GM23338 (cell line): ENCODE results near the gene BST2.

ENCODE experiments used
- CREB1 ChIP-seq: fragments of 250-450 bp; sonication (Bioruptor Pico); IDR thresholded peaks from 2 replicates; pipeline ENCODE4 v1.5.0; 2020; ENCODE audit warnings: low read depth, mild to moderate bottlenecking, moderate library complexity
- ETS1 ChIP-seq: IDR thresholded peaks from 2 replicates; pipeline ENCODE4 v1.6.1; 2016; ENCODE audit warnings: antibody characterized with exemption
- EZH2 ChIP-seq: fragments of 200-600 bp; sonication (generic); IDR thresholded peaks from one replicate; pipeline ENCODE4 v1.8.0; 2017; ENCODE audit warnings: antibody characterized with exemption, mild to moderate bottlenecking, low read depth; ENCODE audit not compliant: unreplicated experiment
- EZH2phosphoT487 ChIP-seq: fragments of 200-600 bp; sonication (generic); IDR thresholded peaks from one replicate; pipeline ENCODE4 v1.8.1; 2018; ENCODE audit warnings: antibody characterized with exemption; ENCODE audit not compliant: unreplicated experiment
- JUNB ChIP-seq: IDR thresholded peaks from one replicate; pipeline ENCODE4 v1.6.1; 2016; ENCODE audit warnings: antibody characterized with exemption; ENCODE audit not compliant: unreplicated experiment
- NANOG ChIP-seq: IDR thresholded peaks from 2 replicates; pipeline ENCODE4 v1.6.1; 2016; ENCODE audit warnings: antibody characterized with exemption, borderline replicate concordance
- POLR2AphosphoS5 ChIP-seq: IDR thresholded peaks from 2 replicates; pipeline ENCODE4 v1.6.1; 2016; ENCODE audit warnings: antibody characterized with exemption, low read depth
- STAT1 ChIP-seq: IDR thresholded peaks from one replicate; pipeline ENCODE4 v1.6.1; 2016; ENCODE audit warnings: antibody characterized with exemption; ENCODE audit not compliant: unreplicated experiment
- ZNF114 ChIP-seq: fragments of 250-450 bp; sonication (Bioruptor Pico); IDR thresholded peaks from 2 replicates; pipeline ENCODE4 v1.5.0; 2020; ENCODE audit warnings: mild to moderate bottlenecking, moderate library complexity
- TF ChIP-seq, protein P1 (sequence below), 2 experiments: fragments of 200-600 bp in 1 of 2; sonication (generic) in 1 of 2; conservative IDR thresholded peaks; 2 replicates each; pipeline versions ENCODE4 v1.5.1 to v1.6.1; 2016 to 2017; ENCODE audit warnings: antibody characterized with exemption in 2 of 2, low read depth in 2 of 2, mild to moderate bottlenecking in 2 of 2, moderate library complexity in 1 of 2
- TF ChIP-seq, protein P2 (sequence below): IDR thresholded peaks from one replicate; pipeline ENCODE4 v1.6.1; 2018; ENCODE audit warnings: antibody characterized with exemption; ENCODE audit not compliant: unreplicated experiment

DNA sequence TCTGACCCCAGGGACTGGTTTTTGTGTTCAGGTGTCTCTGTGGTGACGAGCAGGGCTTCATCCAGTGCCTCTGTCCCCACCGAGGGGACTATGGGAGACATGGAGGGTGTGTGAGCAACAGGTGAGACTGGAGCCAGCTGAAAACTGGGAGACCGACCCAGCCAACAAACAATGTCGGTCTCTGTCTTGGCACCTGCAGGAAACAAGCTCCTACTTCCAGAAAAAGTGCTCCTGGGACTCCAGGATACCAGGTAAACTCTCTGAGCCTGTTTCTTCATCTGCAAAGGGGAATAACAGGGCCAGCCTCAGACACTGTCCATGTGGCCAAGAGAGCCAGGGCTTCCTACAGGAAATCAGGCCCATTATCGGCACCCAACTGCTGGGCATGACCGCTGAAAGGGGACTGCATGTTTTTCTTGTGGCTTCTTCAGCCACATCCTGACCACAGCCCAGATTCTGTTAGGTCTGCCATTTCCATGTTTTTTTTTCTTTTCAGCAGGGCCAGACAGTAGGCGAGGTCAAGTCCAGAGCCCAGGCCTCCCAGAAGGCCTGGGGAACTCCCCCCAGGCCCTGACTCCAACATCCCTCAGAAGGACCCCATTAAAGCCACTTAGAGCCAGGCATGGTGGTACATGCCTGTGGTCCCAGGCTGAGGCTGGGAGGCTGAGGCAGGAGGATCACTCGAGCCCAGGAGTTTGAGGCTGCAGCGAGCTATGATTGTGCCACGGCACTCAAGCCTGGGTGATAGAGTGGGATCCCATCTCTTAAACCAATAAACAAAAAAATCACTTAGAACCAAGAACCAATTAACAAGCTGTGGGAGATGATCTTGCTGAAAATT, 836 bp upstream of the BST2 start:
- TF ChIP-seq, protein P1, sequence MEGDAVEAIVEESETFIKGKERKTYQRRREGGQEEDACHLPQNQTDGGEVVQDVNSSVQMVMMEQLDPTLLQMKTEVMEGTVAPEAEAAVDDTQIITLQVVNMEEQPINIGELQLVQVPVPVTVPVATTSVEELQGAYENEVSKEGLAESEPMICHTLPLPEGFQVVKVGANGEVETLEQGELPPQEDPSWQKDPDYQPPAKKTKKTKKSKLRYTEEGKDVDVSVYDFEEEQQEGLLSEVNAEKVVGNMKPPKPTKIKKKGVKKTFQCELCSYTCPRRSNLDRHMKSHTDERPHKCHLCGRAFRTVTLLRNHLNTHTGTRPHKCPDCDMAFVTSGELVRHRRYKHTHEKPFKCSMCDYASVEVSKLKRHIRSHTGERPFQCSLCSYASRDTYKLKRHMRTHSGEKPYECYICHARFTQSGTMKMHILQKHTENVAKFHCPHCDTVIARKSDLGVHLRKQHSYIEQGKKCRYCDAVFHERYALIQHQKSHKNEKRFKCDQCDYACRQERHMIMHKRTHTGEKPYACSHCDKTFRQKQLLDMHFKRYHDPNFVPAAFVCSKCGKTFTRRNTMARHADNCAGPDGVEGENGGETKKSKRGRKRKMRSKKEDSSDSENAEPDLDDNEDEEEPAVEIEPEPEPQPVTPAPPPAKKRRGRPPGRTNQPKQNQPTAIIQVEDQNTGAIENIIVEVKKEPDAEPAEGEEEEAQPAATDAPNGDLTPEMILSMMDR (conservative IDR thresholded peaks at IDR 0.05; ENCODE audit: low read depth in 2 of 2): no peak
- no peak; the same call in 1 of the 2 replicates for TF ChIP-seq POLR2AphosphoS5
- no peak for TF ChIP-seq ZNF114 (CRISPR knock-in tag)
- TF ChIP-seq EZH2: no peak
- TF ChIP-seq JUNB: no peak
- TF ChIP-seq CREB1 (CRISPR knock-in tag): no peak
- TF ChIP-seq, protein P2, sequence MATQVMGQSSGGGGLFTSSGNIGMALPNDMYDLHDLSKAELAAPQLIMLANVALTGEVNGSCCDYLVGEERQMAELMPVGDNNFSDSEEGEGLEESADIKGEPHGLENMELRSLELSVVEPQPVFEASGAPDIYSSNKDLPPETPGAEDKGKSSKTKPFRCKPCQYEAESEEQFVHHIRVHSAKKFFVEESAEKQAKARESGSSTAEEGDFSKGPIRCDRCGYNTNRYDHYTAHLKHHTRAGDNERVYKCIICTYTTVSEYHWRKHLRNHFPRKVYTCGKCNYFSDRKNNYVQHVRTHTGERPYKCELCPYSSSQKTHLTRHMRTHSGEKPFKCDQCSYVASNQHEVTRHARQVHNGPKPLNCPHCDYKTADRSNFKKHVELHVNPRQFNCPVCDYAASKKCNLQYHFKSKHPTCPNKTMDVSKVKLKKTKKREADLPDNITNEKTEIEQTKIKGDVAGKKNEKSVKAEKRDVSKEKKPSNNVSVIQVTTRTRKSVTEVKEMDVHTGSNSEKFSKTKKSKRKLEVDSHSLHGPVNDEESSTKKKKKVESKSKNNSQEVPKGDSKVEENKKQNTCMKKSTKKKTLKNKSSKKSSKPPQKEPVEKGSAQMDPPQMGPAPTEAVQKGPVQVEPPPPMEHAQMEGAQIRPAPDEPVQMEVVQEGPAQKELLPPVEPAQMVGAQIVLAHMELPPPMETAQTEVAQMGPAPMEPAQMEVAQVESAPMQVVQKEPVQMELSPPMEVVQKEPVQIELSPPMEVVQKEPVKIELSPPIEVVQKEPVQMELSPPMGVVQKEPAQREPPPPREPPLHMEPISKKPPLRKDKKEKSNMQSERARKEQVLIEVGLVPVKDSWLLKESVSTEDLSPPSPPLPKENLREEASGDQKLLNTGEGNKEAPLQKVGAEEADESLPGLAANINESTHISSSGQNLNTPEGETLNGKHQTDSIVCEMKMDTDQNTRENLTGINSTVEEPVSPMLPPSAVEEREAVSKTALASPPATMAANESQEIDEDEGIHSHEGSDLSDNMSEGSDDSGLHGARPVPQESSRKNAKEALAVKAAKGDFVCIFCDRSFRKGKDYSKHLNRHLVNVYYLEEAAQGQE: no peak
- no peak for TF ChIP-seq EZH2phosphoT487
- no peak for TF ChIP-seq NANOG
- TF ChIP-seq ETS1: no peak
- TF ChIP-seq STAT1: no peak
